Measurements from ENCODE around the gene PLCD1.

The PLCD1 gene

GRCh38 chr3:38000242-38000916, 29.1 kb downstream of the PLCD1 start:
- H3K4me1 ChIP-seq, result peaks cover 27 to 67% (median 42%) of the 10 kb centered on the region in 10 experiments
- H3K36me3 ChIP-seq, result peaks cover 0 to 81% (median 67%) of the 10 kb centered on the region in 11 experiments; a peak in 19 of 22 replicates
- TF ChIP-seq Cebpa-rat (IDR thresholded peaks at IDR 0.05), result no peak
- H3K9ac ChIP-seq, result peak overlapping the region in 5 of 11 experiments; percentile 11 to 32 (median 19); a peak in 6 of 22 replicates
- H3K4me3 ChIP-seq, result no peak overlapping the region
- peaks cover 0 to 37% (median 18%) of the 10 kb centered on the region in 11 experiments; a peak in 16 of 22 replicates for H4K20me1 ChIP-seq
- H3K9me3 ChIP-seq (replicated peaks in 1 of 11), result no peaks in the 10 kb centered on the region
- no peaks in the 10 kb centered on the region for H3K27me3 ChIP-seq
- H3K4me2 ChIP-seq, result peak overlapping the region in 3 of 11 experiments; percentile 61 to 85 (median 80); a peak in 5 of 22 replicates
- H3K27ac ChIP-seq, result peak overlapping the region in 2 of 11 experiments; percentile 21; a peak in 2 of 22 replicates

GRCh38 chr3:37999836-38000235, 29.6 kb downstream of the PLCD1 start:
- Histone ChIP-seq H3K4me3 (no peak overlapping the region), H3K9me3 (replicated peaks in 1 of 11) (no peaks in the 10 kb centered on the region), H3K27ac (peak overlapping the region in 1 of 11 experiments; percentile 21; a peak in 1 of 22 replicates), H3K36me3 (peaks cover 0 to 78% (median 62%) of the 10 kb centered on the region in 11 experiments; a peak in 19 of 22 replicates), H3K4me2 (peak overlapping the region in 3 of 11 experiments; percentile 61 to 85 (median 80); a peak in 5 of 22 replicates), H3K27me3 (no peaks in the 10 kb centered on the region), H4K20me1 (peaks cover 0 to 32% (median 13%) of the 10 kb centered on the region in 11 experiments; a peak in 16 of 22 replicates), H3K4me1 (peaks cover 33 to 72% (median 47%) of the 10 kb centered on the region in 10 experiments), H3K9ac (peak overlapping the region in 6 of 11 experiments; percentile 8 to 32 (median 20); a peak in 4 of 22 replicates)
- TF ChIP-seq Cebpa-rat (IDR thresholded peaks at IDR 0.05), result no peak

- Histone ChIP-seq H3K36me3 (peaks cover 0 to 65% (median 55%) of the 10 kb centered on the region in 11 experiments; a peak in 19 of 22 replicates), H3K9me3 (replicated peaks in 1 of 11) (no peaks in the 10 kb centered on the region), H3K9ac (peak overlapping the region; percentile 73 to 87 (median 82)), H4K20me1 (peaks cover 0 to 12% (median 0%) of the 10 kb centered on the region in 11 experiments; a peak in 1 of 22 replicates), H3K4me3 (peak overlapping the region in 3 of 10 experiments; percentile 4 to 59 (median 39); a peak in 3 of 20 replicates), H3K4me1 (peaks cover 44 to 78% (median 53%) of the 10 kb centered on the region in 10 experiments), H3K27me3 (no peaks in the 10 kb centered on the region), H3K27ac (peak overlapping the region; percentile 85 to 93 (median 90)), H3K4me2 (peak overlapping the region; percentile 64 to 96 (median 83))
- TF ChIP-seq Cebpa-rat (IDR thresholded peaks at IDR 0.05), result no peak
Observed at GRCh38 chr3:37997791-37998370, 31.6 kb downstream of the PLCD1 start.

GRCh38 chr3:37997342-37997741, 32.1 kb downstream of the PLCD1 start:
- H4K20me1 ChIP-seq, result 0 out of 22 replicates have a peak, but pooled peaks cover 0 to 7% (median 0%) of the 10 kb centered on the region in 11 experiments
- no peaks in the 10 kb centered on the region for H3K9me3 ChIP-seq (replicated peaks in 1 of 11)
- no peak for TF ChIP-seq Cebpa-rat (IDR thresholded peaks at IDR 0.05)
- peaks cover 0 to 60% (median 50%) of the 10 kb centered on the region in 11 experiments; a peak in 19 of 22 replicates for H3K36me3 ChIP-seq
- H3K9ac ChIP-seq, result no peak overlapping the region
- H3K27me3 ChIP-seq, result no peaks in the 10 kb centered on the region
- no peak overlapping the region for H3K27ac ChIP-seq
- no peak overlapping the region for H3K4me3 ChIP-seq
- H3K4me1 ChIP-seq, result peaks cover 44 to 81% (median 52%) of the 10 kb centered on the region in 10 experiments
- peak overlapping the region in 3 of 11 experiments; percentile 83 to 96 (median 91); a peak in 3 of 22 replicates for H3K4me2 ChIP-seq

GRCh38 chr3:37996785-37997301, 32.6 kb downstream of the PLCD1 start:
- no peak for TF ChIP-seq Cebpa-rat (IDR thresholded peaks at IDR 0.05)
- H3K4me2 ChIP-seq, result peak overlapping the region in 2 of 11 experiments; percentile 80 to 96; a peak in 3 of 22 replicates
- H3K4me3 ChIP-seq, result no peak overlapping the region

GRCh38 chr3:37995652-37996641, 33.5 kb downstream of the PLCD1 start:
- TF ChIP-seq Cebpa-rat (IDR thresholded peaks at IDR 0.05), result no peak
- Histone ChIP-seq H3K27ac (peak overlapping the region in 2 of 11 experiments; percentile 13 to 96; a peak in 3 of 22 replicates), H3K4me1 (peaks cover 44 to 80% (median 52%) of the 10 kb centered on the region in 10 experiments), H3K4me2 (peak overlapping the region; percentile 80 to 90 (median 86)), H3K9me3 (replicated peaks in 1 of 11) (no peaks in the 10 kb centered on the region), H3K27me3 (no peaks in the 10 kb centered on the region), H3K9ac (no peak overlapping the region), H3K36me3 (peaks cover 0 to 46% (median 36%) of the 10 kb centered on the region in 11 experiments; a peak in 18 of 22 replicates), H4K20me1 (no peaks in the 10 kb centered on the region), H3K4me3 (peak overlapping the region in 5 of 10 experiments; percentile 60 to 74 (median 70); a peak in 1 of 20 replicates)

More at GRCh38 chr3:37996785-37997301, 32.6 kb downstream of the PLCD1 start:
- no peak overlapping the region for H3K9ac ChIP-seq
- 0 out of 22 replicates have a peak, but pooled peaks cover 0 to 2% (median 0%) of the 10 kb centered on the region in 11 experiments for H4K20me1 ChIP-seq
- 0 out of 22 replicates have a peak overlapping the region, but pooled peaks of 1 of the 11 experiments have one; percentile 96 for H3K27ac ChIP-seq
- peaks cover 0 to 55% (median 45%) of the 10 kb centered on the region in 11 experiments; a peak in 19 of 22 replicates for H3K36me3 ChIP-seq
- peaks cover 44 to 81% (median 52%) of the 10 kb centered on the region in 10 experiments for H3K4me1 ChIP-seq
- H3K9me3 ChIP-seq (replicated peaks in 1 of 11), result no peaks in the 10 kb centered on the region
- no peaks in the 10 kb centered on the region for H3K27me3 ChIP-seq

GRCh38 chr3:37994639-37994972, 34.8 kb downstream of the PLCD1 start:
- H3K4me1 ChIP-seq, result peaks cover 44 to 67% (median 49%) of the 10 kb centered on the region in 10 experiments
- no peaks in the 10 kb centered on the region for H3K9me3 ChIP-seq (replicated peaks in 1 of 11)
- peaks cover 0 to 33% (median 26%) of the 10 kb centered on the region in 11 experiments; a peak in 17 of 22 replicates for H3K36me3 ChIP-seq
- H3K27me3 ChIP-seq, result no peaks in the 10 kb centered on the region
- H3K4me2 ChIP-seq, result peak overlapping the region; percentile 80 to 90 (median 86)
- peak overlapping the region; percentile 82 to 96 (median 91); a peak in 21 of 22 replicates for H3K27ac ChIP-seq
- peak overlapping the region; percentile 50 to 75 (median 69) for H3K4me3 ChIP-seq
- no peaks in the 10 kb centered on the region for H4K20me1 ChIP-seq
- H3K9ac ChIP-seq, result peak overlapping the region; percentile 83 to 91 (median 88); a peak in 21 of 22 replicates
- TF ChIP-seq Cebpa-rat (IDR thresholded peaks at IDR 0.05), result no peak
